ENCODE results near the gene ALOX15B.

The ALOX15B gene

DNA sequence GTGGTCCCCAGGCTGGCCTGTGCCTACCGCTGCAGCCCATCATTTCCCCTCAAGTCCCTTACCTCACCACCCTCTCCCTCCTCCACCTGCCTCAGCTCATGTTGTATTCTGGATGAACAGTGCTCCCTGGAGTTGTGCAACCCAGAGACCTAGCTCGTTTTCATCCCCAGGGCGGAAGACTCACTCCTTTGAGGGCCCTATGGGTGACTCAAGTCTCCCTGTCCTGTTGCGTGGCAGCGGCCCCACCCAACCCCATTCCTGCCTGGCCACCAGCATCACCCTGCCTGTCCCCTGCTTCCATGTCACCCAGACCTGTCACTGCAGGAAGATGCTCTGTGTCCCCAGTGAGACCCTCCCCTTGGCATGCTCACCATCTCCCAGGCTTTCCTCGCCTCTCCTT, 45.4 kb downstream of the ALOX15B start:
- DNase-seq: no peak

DNA sequence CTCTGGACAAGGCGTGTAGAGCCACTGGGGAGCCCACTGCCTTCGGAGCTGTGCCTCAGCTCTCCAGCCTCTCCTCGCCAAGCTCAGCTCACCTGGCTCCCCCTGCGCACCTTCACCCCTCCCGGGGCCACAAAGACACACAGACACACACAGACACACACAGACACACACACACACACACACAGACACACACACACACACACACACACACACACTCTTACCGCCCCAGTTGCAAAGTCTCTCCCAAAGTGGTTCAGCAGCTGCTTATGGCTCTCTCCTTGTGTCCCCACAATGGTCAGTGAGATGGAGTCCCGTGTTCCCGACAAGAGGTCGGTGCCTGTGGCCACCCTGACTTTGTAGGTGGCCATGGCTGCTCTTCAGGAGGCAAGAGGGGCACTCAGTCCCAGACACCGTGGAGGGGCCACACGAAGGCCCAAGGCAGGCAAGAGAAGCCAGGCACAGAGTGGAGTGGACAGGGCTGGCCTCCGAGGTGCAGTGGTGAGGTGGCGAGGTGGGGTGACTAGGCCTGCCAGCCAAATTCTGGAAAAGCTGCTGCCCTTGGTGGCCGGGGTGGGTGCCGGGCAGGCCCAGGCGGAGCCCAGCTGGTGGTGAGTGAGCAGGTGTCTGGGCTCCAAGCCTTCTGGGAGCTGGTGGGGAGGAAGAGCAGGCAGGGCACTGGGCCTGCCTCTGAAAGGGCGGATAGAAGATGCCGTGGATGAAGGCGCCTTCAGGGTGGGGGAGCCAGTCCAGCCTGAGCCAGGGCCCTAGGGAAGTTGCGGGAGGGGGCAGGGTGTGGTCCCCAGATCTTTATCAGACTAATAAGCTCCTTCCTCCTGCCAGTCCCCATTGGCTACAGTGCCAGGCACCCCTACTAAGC, 48.5 kb downstream of the ALOX15B start, which contains the start of gene ALOX12B:
TSS of gene ALOX12B (minus strand) at position 642 of the 877 bp plus-strand sequence. CDS start at position 368, 274 bp downstream.
- DNase-seq: no peak

DNA sequence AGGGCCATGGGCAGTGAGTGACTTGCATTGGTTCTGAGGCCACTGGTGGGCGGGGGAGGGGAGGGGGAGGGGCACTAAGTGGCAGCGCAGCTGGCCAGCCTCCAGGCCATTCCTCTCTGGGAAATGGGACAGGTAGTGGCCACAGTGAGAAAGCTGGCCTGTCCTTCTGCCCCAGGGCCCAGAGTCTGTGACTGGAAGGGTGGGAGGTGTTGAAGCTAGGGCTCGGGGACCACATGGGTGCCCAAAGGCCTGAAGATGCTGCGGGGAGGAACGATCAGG, 49.0 kb downstream of the ALOX15B start:
- no peak for DNase-seq

DNA sequence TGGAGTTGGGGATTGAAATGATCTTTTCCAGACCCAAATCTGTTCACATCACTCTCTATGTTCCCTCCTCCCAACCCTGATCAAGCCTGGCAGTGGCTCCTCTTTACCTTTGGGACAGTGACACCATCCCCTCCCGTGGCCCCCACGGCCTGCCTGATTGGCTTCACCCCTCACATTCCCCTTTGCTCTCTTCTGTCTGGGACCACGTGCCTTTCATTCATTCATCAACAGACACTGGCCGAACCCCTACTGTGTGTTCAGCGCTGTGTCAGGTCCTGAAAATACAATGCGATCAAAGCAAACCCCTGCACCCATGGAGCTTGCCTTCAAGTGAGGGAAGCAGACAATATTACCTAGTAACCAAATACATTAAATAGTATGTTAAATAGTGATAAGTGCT, 50.9 kb downstream of the ALOX15B start:
- DNase-seq: no peak

DNA sequence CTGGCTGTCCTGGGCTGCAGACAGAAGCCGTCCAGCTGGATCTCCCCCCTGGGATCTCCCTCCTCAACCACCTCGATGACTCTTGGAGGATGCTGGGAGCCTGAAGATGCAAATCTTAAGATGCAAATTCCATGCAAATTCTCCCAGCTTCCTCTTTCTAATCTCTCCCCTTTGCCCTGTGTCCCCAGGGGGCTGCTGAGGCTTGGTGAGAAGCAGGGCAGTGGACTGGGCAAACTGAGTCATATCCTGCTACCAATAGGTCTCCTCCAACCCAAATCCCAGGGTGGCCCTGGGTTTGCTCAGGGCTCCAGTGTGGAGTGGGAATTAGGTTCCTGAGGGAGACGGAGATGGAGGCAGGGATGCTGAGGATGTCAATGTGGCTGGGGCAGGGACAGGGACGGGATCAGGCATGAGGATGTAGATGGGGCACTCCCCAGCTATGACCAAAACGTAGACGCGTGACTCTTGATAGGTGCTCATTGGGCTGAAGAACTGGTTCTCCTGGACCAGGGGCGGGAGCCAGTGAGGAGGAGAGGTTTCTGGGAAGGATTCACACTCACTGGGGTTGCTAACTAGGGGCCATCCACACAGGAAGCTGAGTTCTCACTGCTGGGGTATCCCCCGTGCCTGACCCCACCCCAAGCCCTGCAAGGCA, 52.3 kb downstream of the ALOX15B start:
- DNase-seq: no peak

DNA sequence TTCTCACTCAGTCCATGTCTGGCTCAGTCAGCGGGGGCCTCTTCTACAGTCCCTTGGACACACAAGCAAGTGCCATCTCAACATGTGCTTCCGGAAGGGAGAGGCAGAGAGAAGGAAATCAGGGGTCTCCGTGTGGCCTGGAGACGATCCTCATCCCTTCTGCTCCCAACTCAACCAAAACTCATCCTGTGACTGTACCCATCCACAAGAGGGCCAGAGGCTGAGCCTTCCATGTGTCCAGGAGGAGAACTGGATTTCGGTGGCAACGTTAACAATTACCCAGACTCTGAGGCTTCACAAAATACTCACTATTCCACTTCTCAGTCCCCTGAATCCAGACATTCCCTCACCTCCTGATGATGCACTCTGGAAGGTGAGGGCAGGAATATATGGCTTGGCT, 56.5 kb downstream of the ALOX15B start:
- DNase-seq: no peak

DNA sequence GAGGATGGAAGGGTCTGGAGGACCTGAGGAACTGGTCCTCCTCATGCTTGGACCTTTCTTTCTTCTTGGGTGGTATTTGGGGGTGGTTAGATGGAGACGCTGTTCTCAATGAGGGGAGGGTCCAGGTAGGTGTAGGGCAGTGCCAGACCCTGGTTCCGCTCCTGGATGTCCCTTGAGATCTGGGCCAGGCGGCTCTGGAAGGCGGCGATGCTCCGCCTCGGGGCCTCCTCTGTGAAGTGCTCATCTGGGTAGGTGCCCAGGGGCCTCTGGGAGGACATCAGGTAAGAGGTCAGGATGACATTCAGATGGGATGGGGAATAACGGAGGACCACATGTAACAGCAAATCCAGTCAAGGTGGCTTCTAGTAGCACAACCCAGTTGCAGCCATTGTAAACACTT, 57.7 kb downstream of the ALOX15B start:
- DNase-seq: no peak
